GM12865 (cell line): ENCODE data around the gene ZNF853.

Source experiments
- DNase-seq: peaks from one replicate; pipeline ENCODE4 v3.0.0; 2010; ENCODE audit warnings: low read depth
- H3K4me3 ChIP-seq: 2 replicates; pipeline ENCODE4 v1.5.1; 2011; ENCODE audit warnings: mild to moderate bottlenecking, low read depth, low read length, control low read depth
- TF ChIP-seq, protein P1 (sequence below): IDR thresholded peaks from 2 replicates; pipeline ENCODE4 v1.5.1; 2011; ENCODE audit warnings: low read length, control low read depth, low read depth, inconsistent platforms; ENCODE audit not compliant: insufficient read depth; ENCODE audit errors: missing control alignments

Gene ZNF853

DNA sequence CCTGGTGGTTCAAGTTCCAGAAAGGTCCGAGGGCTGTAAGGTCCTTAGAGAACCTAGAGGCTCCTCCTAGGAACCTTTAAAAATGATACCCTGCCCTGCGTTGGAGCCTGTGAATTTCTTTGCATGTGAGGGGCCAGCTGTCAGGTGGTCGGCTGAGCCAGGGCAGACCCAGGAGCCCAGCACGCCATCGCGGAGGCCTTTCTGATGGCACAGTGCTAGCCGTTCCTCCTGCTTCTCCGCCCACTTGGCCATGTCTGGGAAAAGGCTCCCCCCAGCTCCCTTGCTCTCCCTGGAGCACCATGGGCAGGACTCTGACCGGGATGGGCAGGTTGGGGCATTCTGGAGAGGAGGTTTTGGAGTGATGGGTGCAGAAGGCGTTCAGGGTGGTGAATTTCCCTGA is 29.3 kb downstream of the ZNF853 start:
- DNase-seq: no peak
- TF ChIP-seq, protein P1, sequence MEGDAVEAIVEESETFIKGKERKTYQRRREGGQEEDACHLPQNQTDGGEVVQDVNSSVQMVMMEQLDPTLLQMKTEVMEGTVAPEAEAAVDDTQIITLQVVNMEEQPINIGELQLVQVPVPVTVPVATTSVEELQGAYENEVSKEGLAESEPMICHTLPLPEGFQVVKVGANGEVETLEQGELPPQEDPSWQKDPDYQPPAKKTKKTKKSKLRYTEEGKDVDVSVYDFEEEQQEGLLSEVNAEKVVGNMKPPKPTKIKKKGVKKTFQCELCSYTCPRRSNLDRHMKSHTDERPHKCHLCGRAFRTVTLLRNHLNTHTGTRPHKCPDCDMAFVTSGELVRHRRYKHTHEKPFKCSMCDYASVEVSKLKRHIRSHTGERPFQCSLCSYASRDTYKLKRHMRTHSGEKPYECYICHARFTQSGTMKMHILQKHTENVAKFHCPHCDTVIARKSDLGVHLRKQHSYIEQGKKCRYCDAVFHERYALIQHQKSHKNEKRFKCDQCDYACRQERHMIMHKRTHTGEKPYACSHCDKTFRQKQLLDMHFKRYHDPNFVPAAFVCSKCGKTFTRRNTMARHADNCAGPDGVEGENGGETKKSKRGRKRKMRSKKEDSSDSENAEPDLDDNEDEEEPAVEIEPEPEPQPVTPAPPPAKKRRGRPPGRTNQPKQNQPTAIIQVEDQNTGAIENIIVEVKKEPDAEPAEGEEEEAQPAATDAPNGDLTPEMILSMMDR: no peak
- H3K4me3 ChIP-seq: no peak overlapping the region

DNA sequence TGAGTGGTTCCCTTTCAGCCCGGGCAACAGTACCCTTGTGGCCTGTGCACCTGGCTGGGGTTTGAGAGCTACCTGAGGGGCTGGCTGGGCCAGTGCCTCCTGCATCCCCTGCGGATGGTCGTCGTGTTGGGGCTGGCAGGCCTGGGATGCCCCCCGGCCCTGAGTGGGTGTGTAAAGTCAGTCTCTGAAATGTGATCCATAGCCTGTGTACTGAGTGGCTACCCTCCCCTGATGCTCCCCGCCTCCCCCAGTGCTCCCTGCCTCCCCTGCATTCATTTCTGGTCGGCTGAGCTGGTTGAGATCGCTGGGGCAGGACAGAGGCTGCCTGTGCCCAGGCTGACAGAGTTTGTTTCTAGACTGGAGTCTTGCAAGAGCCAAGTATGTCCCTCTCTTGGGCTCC is 31.1 kb downstream of the ZNF853 start:
- TF ChIP-seq, protein P1: no peak
- no peak overlapping the region for H3K4me3 ChIP-seq
- DNase-seq: no peak

DNA sequence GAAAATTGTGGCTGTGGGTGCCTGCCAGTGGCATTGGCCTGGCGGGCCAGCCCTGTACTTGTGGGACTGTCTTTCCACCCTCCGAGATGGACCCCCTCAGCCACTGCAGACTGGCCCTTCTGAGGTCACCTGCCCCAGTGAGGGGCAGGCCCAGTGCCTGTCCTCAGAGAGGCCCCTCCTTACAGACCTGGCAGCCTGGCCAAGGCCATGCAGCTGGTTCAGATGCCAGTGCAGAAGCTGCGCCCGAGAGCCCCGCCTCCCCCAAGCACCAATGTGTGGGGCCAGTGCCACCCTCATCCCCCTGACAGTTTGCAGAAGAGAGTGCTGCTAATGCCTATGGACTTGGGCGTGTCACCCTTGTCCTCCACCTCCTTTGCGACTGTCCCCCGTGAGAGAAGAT is 31.7 kb downstream of the ZNF853 start:
- no peak overlapping the region for H3K4me3 ChIP-seq
- TF ChIP-seq, protein P1: no peak
- DNase-seq: no peak

DNA sequence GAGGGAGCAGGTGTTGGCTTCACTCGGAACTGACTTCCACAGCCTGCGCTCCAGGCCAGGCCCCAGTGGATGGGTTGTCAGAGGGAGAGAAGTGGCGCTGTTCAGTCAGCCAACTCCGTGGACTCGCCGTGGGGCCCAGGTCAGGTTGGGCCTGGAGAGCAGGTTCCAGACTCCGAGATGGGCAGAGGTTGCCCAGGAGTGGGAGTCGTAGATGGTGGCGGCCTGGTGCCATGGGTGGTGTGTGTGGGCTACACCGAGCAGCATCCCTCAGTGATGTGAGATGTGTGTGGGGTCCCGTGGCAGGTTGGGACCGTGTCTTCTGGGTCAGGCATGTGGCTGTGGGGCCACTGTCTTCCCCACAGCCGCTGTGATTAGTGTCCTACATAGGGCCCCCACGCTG is 32.1 kb downstream of the ZNF853 start:
- TF ChIP-seq, protein P1: no peak
- no peak for DNase-seq
- H3K4me3 ChIP-seq: no peak overlapping the region

DNA sequence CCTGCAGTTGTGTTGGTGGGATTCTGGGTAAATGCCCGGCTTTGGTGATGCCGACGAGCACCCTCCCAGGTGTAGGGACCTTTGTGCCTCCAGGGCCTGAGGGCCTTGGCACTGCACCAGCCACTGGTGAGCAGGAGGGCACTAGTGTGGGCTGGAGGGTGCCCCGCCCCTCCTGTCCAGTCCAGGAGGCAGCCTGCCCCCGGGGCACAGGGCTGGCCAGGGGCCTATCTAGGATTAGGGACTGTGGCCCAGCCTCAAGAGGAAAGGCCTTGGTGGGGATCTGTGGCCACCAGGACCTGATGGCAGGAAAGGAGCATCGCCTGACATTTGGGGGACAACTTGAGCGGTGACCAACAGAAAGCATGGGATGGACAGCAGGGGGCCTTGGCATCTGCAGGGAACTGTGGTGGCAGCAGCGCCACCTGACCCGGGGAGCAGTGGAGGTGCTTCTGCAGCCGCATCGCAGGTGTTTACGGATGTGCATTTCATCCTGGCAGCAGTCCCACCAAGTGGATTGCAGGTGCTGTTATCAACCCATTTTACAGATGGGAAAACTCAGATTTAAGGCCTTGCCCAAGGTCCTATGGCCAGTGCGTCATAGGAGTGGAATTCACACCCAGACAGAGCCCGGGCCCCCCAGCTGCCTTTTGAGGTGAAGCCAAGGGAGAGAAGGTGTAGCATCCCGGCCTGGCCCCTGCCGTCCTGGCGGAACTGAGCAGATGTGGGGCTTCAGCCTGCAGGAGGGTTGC is 32.8 kb downstream of the ZNF853 start:
- H3K4me3 ChIP-seq: no peak overlapping the region
- TF ChIP-seq, protein P1: no peak
- no peak for DNase-seq

DNA sequence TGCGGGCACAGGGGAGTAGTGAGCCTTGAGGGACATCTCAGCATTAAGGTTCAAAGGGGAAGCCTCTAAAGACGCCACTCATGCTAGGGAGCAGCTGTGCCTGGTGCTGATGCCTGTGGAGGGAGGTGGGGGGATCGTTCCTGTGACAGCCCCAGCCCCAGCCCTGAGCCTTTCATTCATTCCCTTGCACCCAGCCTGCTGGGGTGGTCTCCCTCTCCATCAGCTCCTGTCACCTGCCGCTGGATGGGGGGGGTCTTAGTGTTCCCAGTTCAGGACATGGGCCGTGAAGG is 33.4 kb downstream of the ZNF853 start:
- no peak overlapping the region for H3K4me3 ChIP-seq
- DNase-seq: no peak
- TF ChIP-seq, protein P1: no peak
